Uterus (tissue), 4 donors: Measurements from ENCODE around the gene SGIP1. TPM values are rescaled to one million over a fixed set of nuclear protein-coding genes. Genes with fewer than 3 reads are reported as not detected.

Source experiments
- DNase-seq, 2 donors: peaks; one replicate each; pipeline ENCODE4 v3.0.0-alpha.2; 2019 to 2020
- H3K27ac ChIP-seq, 2 donors: fragments of 200-600 bp; sonication (generic); 1 replicate in 1 of 2; 2 replicates in 1 of 2; pipeline ENCODE4 v1.5.1; 2016 to 2018
- H3K27me3 ChIP-seq, 2 donors: fragments of 200-600 bp; sonication (generic); one replicate each; pipeline ENCODE4 v1.5.1; 2018 to 2019; ENCODE audit warnings: control low read depth in 1 of 2
- H3K36me3 ChIP-seq, 2 donors: fragments of 200-600 bp; sonication (generic); one replicate each; pipeline ENCODE4 v1.5.1; 2019; ENCODE audit warnings: control low read depth in 1 of 2
- H3K4me1 ChIP-seq, 2 donors: fragments of 200-600 bp; sonication (generic); one replicate each; pipeline ENCODE4 v1.5.1; 2018 to 2019; ENCODE audit warnings: control low read depth in 1 of 2
- H3K4me3 ChIP-seq, 2 donors: fragments of 200-600 bp; sonication (generic); 1 replicate in 1 of 2; 2 replicates in 1 of 2; pipeline ENCODE4 v1.5.1; 2018 to 2019; ENCODE audit warnings: mild to moderate bottlenecking in 1 of 2
- H3K9me3 ChIP-seq, 2 donors: fragments of 200-600 bp; sonication (generic); one replicate each; pipeline ENCODE4 v1.5.1; 2019; ENCODE audit warnings: control low read depth in 1 of 2
- POLR2A ChIP-seq, 2 donors: fragments of 450-650 bp; IDR thresholded peaks; one replicate each; pipeline ENCODE4 v1.6.1; 2016; ENCODE audit warnings: antibody characterized with exemption in 2 of 2, mild to moderate bottlenecking in 1 of 2, moderate library complexity in 1 of 2
- intact Hi-C: fragments of 100-400 bp; cut with DNase I; formaldehyde crosslinking; loops from one replicate; pipeline ENCODE4 v1.15.1; 2023; ENCODE audit warnings: low total_unique reads
- total RNA-seq, 4 donors: library from RNA; depleted of rRNA in 3 of 4; stranded (reverse); fragments of >200 nt in 3 of 4; gene quantifications; one replicate each; pipeline versions ENCODE4 v1.1.0 to v1.2.4, GENCODE V29; 2014 to 2023
- TF ChIP-seq, protein P1 (sequence below), 4 experiments: fragments of 200-600 bp in 2 of 4; fragments of 450-650 bp in 2 of 4; sonication (generic) in 2 of 4; IDR thresholded peaks; one replicate each; pipeline ENCODE4 v1.5.1; 2016 to 2019; ENCODE audit warnings: antibody characterized with exemption in 4 of 4, mild to moderate bottlenecking in 2 of 4, moderate library complexity in 1 of 4
- donor health status: DM: yes; HTN: yes; CAD: no.

The SGIP1 gene
- total RNA-seq, 4 donors from 2014 or later, result 2.8 to 23.0 (median 6.4) TPM

- no peaks in the 10 kb centered on the region for H3K36me3 ChIP-seq
- no peak for DNase-seq
- intact Hi-C loops, result no loop called here
- no peaks in the 10 kb centered on the region for H3K27me3 ChIP-seq
- H3K4me3 ChIP-seq, result no peak overlapping the region
- TF ChIP-seq POLR2A (IDR thresholded peaks at IDR 0.05), result no peak
- TF ChIP-seq, protein P1, sequence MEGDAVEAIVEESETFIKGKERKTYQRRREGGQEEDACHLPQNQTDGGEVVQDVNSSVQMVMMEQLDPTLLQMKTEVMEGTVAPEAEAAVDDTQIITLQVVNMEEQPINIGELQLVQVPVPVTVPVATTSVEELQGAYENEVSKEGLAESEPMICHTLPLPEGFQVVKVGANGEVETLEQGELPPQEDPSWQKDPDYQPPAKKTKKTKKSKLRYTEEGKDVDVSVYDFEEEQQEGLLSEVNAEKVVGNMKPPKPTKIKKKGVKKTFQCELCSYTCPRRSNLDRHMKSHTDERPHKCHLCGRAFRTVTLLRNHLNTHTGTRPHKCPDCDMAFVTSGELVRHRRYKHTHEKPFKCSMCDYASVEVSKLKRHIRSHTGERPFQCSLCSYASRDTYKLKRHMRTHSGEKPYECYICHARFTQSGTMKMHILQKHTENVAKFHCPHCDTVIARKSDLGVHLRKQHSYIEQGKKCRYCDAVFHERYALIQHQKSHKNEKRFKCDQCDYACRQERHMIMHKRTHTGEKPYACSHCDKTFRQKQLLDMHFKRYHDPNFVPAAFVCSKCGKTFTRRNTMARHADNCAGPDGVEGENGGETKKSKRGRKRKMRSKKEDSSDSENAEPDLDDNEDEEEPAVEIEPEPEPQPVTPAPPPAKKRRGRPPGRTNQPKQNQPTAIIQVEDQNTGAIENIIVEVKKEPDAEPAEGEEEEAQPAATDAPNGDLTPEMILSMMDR (IDR thresholded peaks at IDR 0.05), result no peak
- H3K27ac ChIP-seq, result no peak overlapping the region
- no peaks in the 10 kb centered on the region for H3K4me1 ChIP-seq
- H3K9me3 ChIP-seq, result no peaks in the 10 kb centered on the region
Observed at GRCh38 chr1:66760506-66760905, 226.6 kb downstream of the SGIP1 start.

- no peak for DNase-seq
- H3K9me3 ChIP-seq, result no peaks in the 10 kb centered on the region
- intact Hi-C loops, result no loop called here
- no peaks in the 10 kb centered on the region for H3K27me3 ChIP-seq
- TF ChIP-seq, protein P1 (IDR thresholded peaks at IDR 0.05), result no peak
- no peak for TF ChIP-seq POLR2A (IDR thresholded peaks at IDR 0.05)
- no peaks in the 10 kb centered on the region for H3K4me1 ChIP-seq
- H3K27ac ChIP-seq, result no peak overlapping the region
- H3K36me3 ChIP-seq, result no peaks in the 10 kb centered on the region
- no peak overlapping the region for H3K4me3 ChIP-seq
Observed at GRCh38 chr1:66761221-66761620, 227.3 kb downstream of the SGIP1 start.

GRCh38 chr1:66764994-66765578 lies 231.1 kb downstream of the SGIP1 start:
- H3K27me3 ChIP-seq, result no peaks in the 10 kb centered on the region
- intact Hi-C loops, result no loop called here
- no peak overlapping the region for H3K27ac ChIP-seq
- TF ChIP-seq POLR2A (IDR thresholded peaks at IDR 0.05), result no peak
- TF ChIP-seq, protein P1 (IDR thresholded peaks at IDR 0.05), result peak; percentile 56 to 69 (median 64)
- H3K9me3 ChIP-seq, result no peaks in the 10 kb centered on the region
- peak; percentile 17 to 39 for DNase-seq
- H3K4me1 ChIP-seq, result no peaks in the 10 kb centered on the region
- H3K4me3 ChIP-seq, result no peak overlapping the region
- no peaks in the 10 kb centered on the region for H3K36me3 ChIP-seq

DNA sequence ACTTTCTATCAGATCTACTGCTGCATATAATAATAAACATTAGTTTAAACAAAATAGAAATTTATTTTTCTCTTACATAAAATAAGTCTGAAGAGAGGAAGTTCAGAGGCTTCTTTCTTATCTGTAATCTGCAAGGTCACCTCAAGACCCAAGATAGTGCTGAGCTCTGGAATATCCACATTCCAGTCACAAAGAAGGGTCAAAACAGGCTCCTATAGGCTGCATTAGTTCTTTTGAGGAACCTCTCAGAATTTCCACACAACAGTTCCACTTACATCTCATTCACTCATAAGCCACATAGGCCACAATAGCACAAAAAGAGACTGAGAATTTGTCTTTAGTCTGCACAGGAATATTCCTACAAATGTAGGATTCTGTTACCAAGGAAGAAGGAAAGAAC lies 233.7 kb downstream of the SGIP1 start:
- intact Hi-C loops, result no loop called here
- Histone ChIP-seq H3K4me3 (no peak overlapping the region), H3K27ac (no peak overlapping the region), H3K36me3 (no peaks in the 10 kb centered on the region), H3K9me3 (no peaks in the 10 kb centered on the region), H3K27me3 (no peaks in the 10 kb centered on the region), H3K4me1 (no peaks in the 10 kb centered on the region)
- TF ChIP-seq POLR2A (IDR thresholded peaks at IDR 0.05), result no peak
- TF ChIP-seq, protein P1 (IDR thresholded peaks at IDR 0.05), result no peak
- DNase-seq, result no peak

DNA sequence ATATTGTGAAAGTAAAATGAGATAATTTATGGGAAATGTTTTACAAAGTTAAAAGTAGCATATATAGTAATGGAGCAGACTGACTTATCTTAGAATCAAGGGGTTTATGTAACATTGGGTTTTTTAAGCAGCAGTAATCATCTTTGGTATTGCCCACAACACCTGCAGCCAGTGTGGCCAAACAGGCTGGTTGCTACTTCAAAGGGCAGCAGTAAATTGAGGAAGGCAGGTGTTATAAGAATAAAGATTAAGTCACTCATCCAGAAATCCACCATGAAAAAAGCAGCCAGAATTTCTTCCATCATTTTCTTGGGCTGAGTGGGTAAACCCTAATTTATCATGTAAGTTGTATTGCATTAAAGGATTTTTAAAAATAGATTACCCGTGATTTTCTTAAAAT lies 235.0 kb downstream of the SGIP1 start:
- Histone ChIP-seq H3K4me3 (no peak overlapping the region), H3K27ac (no peak overlapping the region), H3K9me3 (no peaks in the 10 kb centered on the region), H3K36me3 (no peaks in the 10 kb centered on the region), H3K4me1 (no peaks in the 10 kb centered on the region), H3K27me3 (no peaks in the 10 kb centered on the region)
- intact Hi-C loops, result no loop called here
- no peak for DNase-seq
- no peak for TF ChIP-seq POLR2A (IDR thresholded peaks at IDR 0.05)
